Kidney (tissue), 14 donors: Measurements from ENCODE around the gene GAB2. TPM values are rescaled to one million over a fixed set of nuclear protein-coding genes. Genes with fewer than 3 reads are reported as not detected.
A peak's percentile ranks its signal among the peaks of the same experiment; 100 is the strongest.

Experiments
- DNase-seq, 5 donors: peaks; one replicate each; pipeline ENCODE4 v3.0.0-alpha.2; 2013 to 2020
- FAIRE-seq: peaks from 2 replicates; lab custom pipeline; 2012; peaks lifted over from hg19 to GRCh38; lab: Jason Lieb, UNC
- H3K27ac ChIP-seq, 2 donors: one replicate each; pipeline ENCODE4 v1.7.0; 2013; ENCODE audit warnings: low read depth in 2 of 2, low read length in 2 of 2, inconsistent platforms in 1 of 2
- H3K27me3 ChIP-seq: one replicate; pipeline ENCODE4 v1.7.1; 2013; ENCODE audit warnings: low read length, inconsistent platforms; ENCODE audit not compliant: control insufficient read depth, insufficient read depth
- H3K36me3 ChIP-seq, 3 donors: one replicate each; pipeline versions ENCODE4 v1.7.0 to v1.7.1; 2013; ENCODE audit warnings: low read length in 3 of 3, control low read depth in 1 of 3, inconsistent platforms in 1 of 3; ENCODE audit not compliant: insufficient read depth in 3 of 3, control insufficient read depth in 2 of 3
- H3K4me1 ChIP-seq, 3 donors: one replicate each; pipeline versions ENCODE4 v1.7.0 to v1.7.1; 2013; ENCODE audit warnings: low read length in 3 of 3, inconsistent platforms in 1 of 3, low read depth in 1 of 3; ENCODE audit not compliant: control insufficient read depth in 2 of 3, insufficient read depth in 2 of 3
- H3K4me3 ChIP-seq, 3 donors: one replicate each; pipeline versions ENCODE4 v1.7.0 to v1.8.1; 2013; ENCODE audit warnings: low read length in 3 of 3, control low read depth in 1 of 3, inconsistent platforms in 1 of 3
- H3K9ac ChIP-seq, 3 donors: one replicate each; pipeline versions ENCODE4 v1.7.0 to v1.7.1; 2013; ENCODE audit warnings: low read length in 3 of 3, control low read depth in 1 of 3, inconsistent platforms in 1 of 3
- H3K9me3 ChIP-seq, 3 donors: one replicate each; pipeline versions ENCODE4 v1.7.0 to v1.7.1; 2013; ENCODE audit warnings: low read length in 3 of 3, control low read depth in 1 of 3, inconsistent platforms in 1 of 3; ENCODE audit not compliant: control insufficient read depth in 2 of 3, insufficient read depth in 1 of 3
- CTCF ChIP-seq: IDR thresholded peaks from 3 replicates; pipeline ENCODE4 v1.5.1; 2012; ENCODE audit warnings: mild to moderate bottlenecking, moderate library complexity, borderline replicate concordance; ENCODE audit not compliant: insufficient read depth; ENCODE audit errors: extremely low read depth
- intact Hi-C: fragments of 100-400 bp; cut with DNase I; formaldehyde crosslinking; loops from one replicate; pipeline ENCODE4 v1.11.1; 2022
- polyA plus RNA-seq: library from polyadenylated mRNA; stranded (reverse); fragments of 350-450 nt; fragmentation: Illumina TruSeq; extraction: RNeasy Lipid Tissue Mini Kit (QIAGEN cat#74804); gene quantifications from one replicate; pipeline ENCODE4 v1.2.3, GENCODE V29; 2014; ENCODE audit warnings: low read depth, low replicate concordance; ENCODE audit not compliant: insufficient read depth
- total RNA-seq: library from RNA; stranded (reverse); fragmentation: NEBNext Ultra II Directional; extraction: Animal tissue kit (Norgen Biotek cat#: 25700); gene quantifications from one replicate; pipeline ENCODE4 v1.2.1, GENCODE V29; 2021
- donor health status: control.
- donor health status: control.
- donor health status: control.
- donor health status: control.
- donor health status: control.
- donor health status: DM: yes; HTN: yes; CAD: no.
- donor health status: Normal renal cell carcinoma (clear cell type).

The GAB2 gene
- total and polyA plus RNA-seq, 2 donors from 2014 or later, result 3.3 to 23.6 TPM

GRCh38 chr11:78318321-78319114, 99.1 kb downstream of the GAB2 start:
- Histone ChIP-seq H3K27me3 (no peaks in the 10 kb centered on the region), H3K9me3 (no peaks in the 10 kb centered on the region), H3K36me3 (no peaks in the 10 kb centered on the region), H3K4me3 (no peak overlapping the region), H3K4me1 (peaks cover 0 to 10% (median 5%) of the 10 kb centered on the region in 3 donors), H3K27ac (no peak overlapping the region), H3K9ac (no peak overlapping the region)
- no peak for TF ChIP-seq CTCF
- DNase-seq (peak in 1 of 5 donors; percentile 24), FAIRE-seq (no peak)
- intact Hi-C loops, result no loop called here

GRCh38 chr11:78315724-78316123, 101.9 kb downstream of the GAB2 start:
- H3K4me1 ChIP-seq, result peaks cover 0 to 15% (median 15%) of the 10 kb centered on the region in 3 donors
- intact Hi-C loops, result no loop called here
- H3K9ac ChIP-seq, result no peak overlapping the region
- FAIRE-seq (no peak), DNase-seq (no peak)
- H3K4me3 ChIP-seq, result no peak overlapping the region
- H3K9me3 ChIP-seq, result no peaks in the 10 kb centered on the region
- H3K36me3 ChIP-seq, result no peaks in the 10 kb centered on the region
- no peak for TF ChIP-seq CTCF
- no peak overlapping the region for H3K27ac ChIP-seq
- H3K27me3 ChIP-seq, result no peaks in the 10 kb centered on the region

- Histone ChIP-seq H3K9me3 (no peaks in the 10 kb centered on the region), H3K9ac (no peak overlapping the region), H3K4me3 (no peak overlapping the region), H3K4me1 (peaks cover 0 to 18% (median 15%) of the 10 kb centered on the region in 3 donors), H3K27ac (no peak overlapping the region), H3K36me3 (no peaks in the 10 kb centered on the region), H3K27me3 (no peaks in the 10 kb centered on the region)
- no peak for TF ChIP-seq CTCF
- intact Hi-C loops, result no loop called here
- DNase-seq (peak in 1 of 5 donors; percentile 43), FAIRE-seq (no peak)
These were observed 102.9 kb downstream of the GAB2 start for GRCh38 chr11:78314762-78315161.
